ENCODE measurements around the gene TNPO3.

Gene TNPO3

GRCh38 chr7:129054438-129055293 lies at the start of gene TNPO3:
TNPO3 (minus strand) TSS chr7:129055111; CDS start chr7:129054770, 341 bp downstream.
- peak within 1 kb of the TSS; percentile 55 for H3K4me3 ChIP-seq (ENCODE audit: control insufficient read depth, low read depth, low read length)
- TF ChIP-seq CTCF (IDR thresholded peaks at IDR 0.05; ENCODE audit: control insufficient read depth, insufficient read depth, low read depth, low read length, missing control alignments), result no peak
- peak; percentile 57 for DNase-seq (ENCODE audit: low read depth)

GRCh38 chr7:129103561-129104324 lies 48.8 kb upstream of the TNPO3 start:
- H3K4me3 ChIP-seq (ENCODE audit: control insufficient read depth, low read depth, low read length), result no peak overlapping the region
- TF ChIP-seq CTCF (IDR thresholded peaks at IDR 0.05; ENCODE audit: control insufficient read depth, insufficient read depth, low read depth, low read length, missing control alignments), result no peak
- DNase-seq (ENCODE audit: low read depth), result no peak

- no peak for TF ChIP-seq CTCF (IDR thresholded peaks at IDR 0.05; ENCODE audit: control insufficient read depth, insufficient read depth, low read depth, low read length, missing control alignments)
- no peak overlapping the region for H3K4me3 ChIP-seq (ENCODE audit: control insufficient read depth, low read depth, low read length)
- DNase-seq (ENCODE audit: low read depth), result no peak
Observed at GRCh38 chr7:129101746-129102145, 46.8 kb upstream of the TNPO3 start.

- no peak for TF ChIP-seq CTCF (IDR thresholded peaks at IDR 0.05; ENCODE audit: control insufficient read depth, insufficient read depth, low read depth, low read length, missing control alignments)
- no peak for DNase-seq (ENCODE audit: low read depth)
- no peak overlapping the region for H3K4me3 ChIP-seq (ENCODE audit: control insufficient read depth, low read depth, low read length)
Observed at GRCh38 chr7:129100827-129101166, 45.9 kb upstream of the TNPO3 start.

GRCh38 chr7:129098409-129099084 lies 43.6 kb upstream of the TNPO3 start:
- no peak overlapping the region for H3K4me3 ChIP-seq (ENCODE audit: control insufficient read depth, low read depth, low read length)
- no peak for TF ChIP-seq CTCF (IDR thresholded peaks at IDR 0.05; ENCODE audit: control insufficient read depth, insufficient read depth, low read depth, low read length, missing control alignments)
- DNase-seq (ENCODE audit: low read depth), result no peak

- TF ChIP-seq CTCF (IDR thresholded peaks at IDR 0.05; ENCODE audit: control insufficient read depth, insufficient read depth, low read depth, low read length, missing control alignments), result no peak
- no peak overlapping the region for H3K4me3 ChIP-seq (ENCODE audit: control insufficient read depth, low read depth, low read length)
- DNase-seq (ENCODE audit: low read depth), result no peak
Observed at GRCh38 chr7:129095258-129095657, 40.3 kb upstream of the TNPO3 start.

All from AG09309 (cell line).